Subcutaneous abdominal adipose tissue (tissue), 5 donors: ENCODE data around the gene PCDHA1.

Source experiments
- H3K27ac ChIP-seq: one replicate; pipeline ENCODE4 v1.7.0; 2013; ENCODE audit warnings: low read depth, mild to moderate bottlenecking, inconsistent platforms, low read length, moderate library complexity
- H3K27me3 ChIP-seq, 5 donors: one replicate each; pipeline ENCODE4 v1.7.0; 2013; ENCODE audit warnings: low read length in 5 of 5, inconsistent platforms in 1 of 5; ENCODE audit not compliant: control insufficient read depth in 5 of 5, insufficient read depth in 4 of 5
- H3K36me3 ChIP-seq, 5 donors: one replicate each; pipeline ENCODE4 v1.7.0; 2013; ENCODE audit warnings: low read length in 5 of 5; ENCODE audit not compliant: control insufficient read depth in 5 of 5, insufficient read depth in 5 of 5
- H3K4me1 ChIP-seq, 5 donors: one replicate each; pipeline ENCODE4 v1.7.0; 2013; ENCODE audit warnings: low read length in 5 of 5, mild to moderate bottlenecking in 3 of 5, moderate library complexity in 1 of 5; ENCODE audit not compliant: control insufficient read depth in 5 of 5, insufficient read depth in 5 of 5
- H3K4me3 ChIP-seq, 5 donors: one replicate each; pipeline ENCODE4 v1.7.0; 2013; ENCODE audit warnings: low read length in 5 of 5, low read depth in 1 of 5
- H3K9ac ChIP-seq, 5 donors: one replicate each; pipeline ENCODE4 v1.7.0; 2013; ENCODE audit warnings: low read length in 5 of 5, mild to moderate bottlenecking in 4 of 5, moderate library complexity in 3 of 5
- H3K9me3 ChIP-seq, 5 donors: one replicate each; pipeline ENCODE4 v1.7.0; 2013; ENCODE audit warnings: low read length in 5 of 5; ENCODE audit not compliant: control insufficient read depth in 5 of 5
- donor health status: healthy.
- donor health status: healthy.
- donor health status: healthy.
- donor health status: healthy.
- donor health status: healthy.

The PCDHA1 gene

GRCh38 chr5:140986117-140986521 is 200.2 kb downstream of the PCDHA1 start:
- Histone ChIP-seq H3K4me3 (no peak overlapping the region), H3K36me3 (no peaks in the 10 kb centered on the region), H3K9me3 (no peaks in the 10 kb centered on the region), H3K4me1 (peaks cover 0 to 12% (median 5%) of the 10 kb centered on the region in 5 donors), H3K27ac (no peak overlapping the region), H3K27me3 (no peaks in the 10 kb centered on the region), H3K9ac (no peak overlapping the region)

GRCh38 chr5:140988100-140988499 is 202.2 kb downstream of the PCDHA1 start:
- Histone ChIP-seq H3K27ac (no peak overlapping the region), H3K27me3 (no peaks in the 10 kb centered on the region), H3K36me3 (no peaks in the 10 kb centered on the region), H3K4me3 (no peak overlapping the region), H3K4me1 (peaks cover 0 to 12% (median 5%) of the 10 kb centered on the region in 5 donors), H3K9me3 (no peaks in the 10 kb centered on the region), H3K9ac (no peak overlapping the region)

GRCh38 chr5:140988608-140989007 is 202.7 kb downstream of the PCDHA1 start:
- Histone ChIP-seq H3K27me3 (no peaks in the 10 kb centered on the region), H3K9ac (no peak overlapping the region), H3K4me1 (peaks cover 0 to 7% (median 2%) of the 10 kb centered on the region in 5 donors), H3K9me3 (no peaks in the 10 kb centered on the region), H3K4me3 (no peak overlapping the region), H3K27ac (no peak overlapping the region), H3K36me3 (no peaks in the 10 kb centered on the region)

GRCh38 chr5:140989254-140990020 is 203.5 kb downstream of the PCDHA1 start:
- Histone ChIP-seq H3K27me3 (no peaks in the 10 kb centered on the region), H3K9ac (no peak overlapping the region), H3K4me3 (no peak overlapping the region), H3K36me3 (no peaks in the 10 kb centered on the region), H3K27ac (no peak overlapping the region), H3K9me3 (no peaks in the 10 kb centered on the region), H3K4me1 (peaks cover 0 to 5% (median 0%) of the 10 kb centered on the region in 5 donors)

GRCh38 chr5:140992828-140993227 is 206.9 kb downstream of the PCDHA1 start:
- Histone ChIP-seq H3K36me3 (no peaks in the 10 kb centered on the region), H3K27me3 (no peaks in the 10 kb centered on the region), H3K9me3 (no peaks in the 10 kb centered on the region), H3K4me3 (no peak overlapping the region), H3K4me1 (peaks cover 0 to 8% (median 0%) of the 10 kb centered on the region in 5 donors), H3K27ac (no peak overlapping the region), H3K9ac (no peak overlapping the region)

GRCh38 chr5:140996060-140996459 is 210.1 kb downstream of the PCDHA1 start:
- Histone ChIP-seq H3K4me1 (peaks cover 0 to 8% (median 0%) of the 10 kb centered on the region in 5 donors), H3K9me3 (no peaks in the 10 kb centered on the region), H3K36me3 (no peaks in the 10 kb centered on the region), H3K27ac (no peak overlapping the region), H3K27me3 (peaks cover 0 to 4% (median 0%) of the 10 kb centered on the region in 5 donors), H3K4me3 (no peak overlapping the region), H3K9ac (no peak overlapping the region)

- H3K9me3 ChIP-seq, result no peaks in the 10 kb centered on the region
- no peaks in the 10 kb centered on the region for H3K36me3 ChIP-seq
- H3K27ac ChIP-seq, result no peak overlapping the region
- no peak overlapping the region for H3K9ac ChIP-seq
- H3K4me3 ChIP-seq, result no peak overlapping the region
- H3K4me1 ChIP-seq, result peaks cover 0 to 16% (median 10%) of the 10 kb centered on the region in 5 donors
- H3K27me3 ChIP-seq, result peaks cover 0 to 14% (median 10%) of the 10 kb centered on the region in 5 donors
Observed at GRCh38 chr5:140998921-140999410, 213.0 kb downstream of the PCDHA1 start.

GRCh38 chr5:141001446-141001843 is 215.5 kb downstream of the PCDHA1 start:
- Histone ChIP-seq H3K9ac (no peak overlapping the region), H3K27ac (no peak overlapping the region), H3K4me3 (peak overlapping the region in 3 of 5 donors; percentile 41 to 48 (median 45)), H3K36me3 (no peaks in the 10 kb centered on the region), H3K27me3 (peaks cover 0 to 14% (median 10%) of the 10 kb centered on the region in 5 donors), H3K9me3 (no peaks in the 10 kb centered on the region), H3K4me1 (peaks cover 0 to 10% (median 7%) of the 10 kb centered on the region in 5 donors)

- peaks cover 0 to 14% (median 10%) of the 10 kb centered on the region in 5 donors for H3K27me3 ChIP-seq
- H3K36me3 ChIP-seq, result no peaks in the 10 kb centered on the region
- no peak overlapping the region for H3K27ac ChIP-seq
- no peak overlapping the region for H3K9ac ChIP-seq
- H3K4me3 ChIP-seq, result peak overlapping the region in 4 of 5 donors; percentile 3 to 48 (median 43)
- peaks cover 0 to 10% (median 7%) of the 10 kb centered on the region in 5 donors for H3K4me1 ChIP-seq
- H3K9me3 ChIP-seq, result no peaks in the 10 kb centered on the region
Observed at GRCh38 chr5:141001844-141002604, 216.1 kb downstream of the PCDHA1 start.

GRCh38 chr5:141002605-141002965 is 216.6 kb downstream of the PCDHA1 start:
- no peak overlapping the region for H3K9ac ChIP-seq
- peaks cover 0 to 10% (median 7%) of the 10 kb centered on the region in 5 donors for H3K4me1 ChIP-seq
- H3K9me3 ChIP-seq, result no peaks in the 10 kb centered on the region
- H3K27me3 ChIP-seq, result peaks cover 0 to 14% (median 10%) of the 10 kb centered on the region in 5 donors
- no peaks in the 10 kb centered on the region for H3K36me3 ChIP-seq
- no peak overlapping the region for H3K4me3 ChIP-seq
- no peak overlapping the region for H3K27ac ChIP-seq
